ENCODE measurements around the gene RAI1.

The RAI1 gene

DNA sequence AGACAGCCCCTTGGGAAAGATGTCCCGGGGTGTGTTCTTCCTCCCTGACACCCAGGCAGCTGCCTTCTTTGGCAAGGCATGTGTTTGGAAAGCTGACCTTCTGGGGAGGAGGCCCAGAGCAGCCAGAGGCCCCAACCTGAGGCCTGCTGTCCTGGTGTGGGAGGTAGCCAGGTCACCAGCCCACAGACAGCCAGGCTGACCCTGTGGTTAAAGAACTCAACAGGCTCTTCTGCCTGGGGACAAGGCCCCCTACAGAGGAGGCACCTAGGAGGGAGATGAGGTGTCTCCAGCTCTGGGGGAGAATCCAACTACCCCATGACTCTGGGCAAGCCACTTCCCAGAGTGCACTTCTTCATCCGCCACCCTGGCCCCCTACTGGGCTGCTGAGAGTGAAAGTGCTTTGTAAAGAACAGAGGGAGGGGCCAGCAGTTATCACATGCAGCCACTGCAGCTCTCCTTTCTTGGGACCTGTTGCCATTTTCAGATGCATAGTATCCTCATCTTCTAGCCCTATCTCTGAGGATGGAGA is 168.7 kb downstream of the RAI1 start:
- no peak for DNase-seq

DNA sequence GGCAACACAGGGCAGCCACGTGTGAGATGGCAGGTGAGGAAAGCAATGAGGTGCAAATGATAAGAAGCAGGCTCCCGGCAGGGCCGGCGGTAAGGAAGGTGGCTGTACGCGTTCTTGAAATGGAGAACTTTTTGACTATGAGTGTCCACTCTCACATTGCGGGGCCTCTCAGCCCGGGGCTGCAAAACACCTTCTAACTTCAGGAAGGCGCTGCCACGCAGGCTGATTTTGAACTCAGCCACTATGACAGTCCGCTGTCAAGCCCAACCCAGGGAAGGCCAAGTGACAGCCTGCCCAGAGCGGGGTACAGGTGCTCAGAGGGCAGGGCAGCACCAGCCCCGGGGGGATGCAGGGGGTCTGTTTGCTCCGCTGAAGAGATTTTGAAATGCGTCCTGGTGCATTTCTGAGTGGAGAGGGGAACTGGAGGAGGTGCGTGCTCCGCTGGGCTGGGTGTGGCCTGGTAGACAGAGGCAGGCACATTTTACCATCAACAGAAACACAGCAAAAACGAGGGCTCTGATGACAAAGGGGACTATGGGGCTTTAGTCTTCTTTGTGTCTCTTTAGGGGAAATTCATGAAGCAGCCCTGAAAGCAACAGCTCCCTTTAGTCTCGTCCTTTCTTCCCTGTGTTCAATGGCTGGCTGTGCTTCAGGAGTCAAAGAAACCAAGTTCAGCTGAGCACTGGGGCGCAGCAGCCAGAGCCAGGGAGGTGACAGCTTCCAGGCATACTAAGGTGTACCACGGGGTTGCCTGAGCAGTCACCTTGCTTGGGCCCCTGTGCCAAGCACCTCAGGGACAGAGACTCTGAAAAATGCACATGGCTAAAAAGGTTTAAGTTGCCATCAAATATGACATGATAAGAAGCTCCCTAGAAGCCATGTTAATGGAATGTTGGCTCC is 170.1 kb downstream of the RAI1 start:
- no peak for DNase-seq

DNA sequence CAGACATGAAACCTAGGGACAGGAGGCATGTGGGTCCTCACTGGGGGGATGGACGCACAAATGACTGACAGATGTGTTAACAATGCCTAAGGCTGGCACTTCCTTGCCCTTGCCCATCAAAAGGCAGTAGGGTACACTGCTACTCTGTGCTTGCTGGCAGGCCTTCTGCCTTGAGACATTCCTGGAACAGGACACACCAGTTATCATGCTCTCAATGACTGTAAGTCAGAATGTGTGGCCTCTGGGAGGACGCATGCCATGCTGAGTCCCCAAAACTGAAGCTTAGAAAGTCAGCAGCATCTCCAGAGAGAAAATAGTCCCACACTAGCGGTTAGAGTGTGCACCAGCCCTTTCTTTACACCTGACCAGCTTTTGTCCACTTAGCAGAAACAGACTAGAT is 171.7 kb downstream of the RAI1 start:
- no peak for DNase-seq

DNA sequence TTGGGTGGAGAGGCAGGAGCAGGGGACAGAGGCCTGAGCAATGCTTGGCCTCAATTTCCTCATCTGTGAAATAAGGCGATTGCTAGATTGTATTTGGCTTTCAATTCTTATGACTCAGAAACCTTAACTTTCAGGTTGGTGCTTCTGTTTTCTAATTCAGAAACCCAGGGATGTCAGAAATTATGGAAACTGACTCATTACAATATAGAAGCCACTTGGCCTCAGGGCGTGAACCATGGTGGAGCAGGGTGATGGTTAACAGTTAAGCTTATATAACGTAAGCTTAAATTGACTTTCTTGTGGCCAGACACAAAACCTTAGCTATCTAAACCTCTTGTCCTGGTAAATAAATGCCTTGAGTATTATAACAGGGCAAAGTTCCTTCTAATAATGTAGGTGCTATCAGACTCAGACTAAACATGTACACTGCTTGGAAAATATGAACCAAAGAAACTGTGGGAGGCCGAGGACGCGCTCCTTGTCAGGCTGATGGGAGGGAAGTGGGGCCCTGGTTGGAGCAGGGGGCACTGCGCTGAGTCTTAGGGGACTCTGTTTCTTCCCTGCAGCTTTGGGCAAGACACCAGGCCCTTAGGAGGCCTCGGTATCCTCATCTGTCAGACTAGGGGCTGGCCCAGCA is 172.7 kb downstream of the RAI1 start:
- DNase-seq = no peak

DNA sequence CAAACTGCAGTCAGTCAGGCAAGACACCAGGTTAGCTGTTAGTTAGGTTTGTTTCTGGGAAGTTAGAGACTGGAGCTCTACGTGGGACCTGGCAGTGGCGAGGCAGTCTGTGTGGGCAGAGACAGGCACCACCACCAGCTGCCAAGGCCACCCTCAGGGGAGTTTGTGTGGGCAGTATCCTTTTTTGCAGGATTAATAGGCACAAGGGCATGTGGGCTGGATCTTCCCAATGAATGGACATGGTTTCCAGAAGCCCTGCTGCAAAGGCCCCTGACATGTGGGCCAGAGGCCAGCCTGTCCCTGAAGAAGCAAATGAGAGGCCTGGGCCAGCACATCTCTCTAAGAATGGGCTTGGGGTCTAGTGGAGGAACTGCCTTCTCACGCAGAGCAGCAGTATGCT is 174.7 kb downstream of the RAI1 start:
- no peak for DNase-seq

DNA sequence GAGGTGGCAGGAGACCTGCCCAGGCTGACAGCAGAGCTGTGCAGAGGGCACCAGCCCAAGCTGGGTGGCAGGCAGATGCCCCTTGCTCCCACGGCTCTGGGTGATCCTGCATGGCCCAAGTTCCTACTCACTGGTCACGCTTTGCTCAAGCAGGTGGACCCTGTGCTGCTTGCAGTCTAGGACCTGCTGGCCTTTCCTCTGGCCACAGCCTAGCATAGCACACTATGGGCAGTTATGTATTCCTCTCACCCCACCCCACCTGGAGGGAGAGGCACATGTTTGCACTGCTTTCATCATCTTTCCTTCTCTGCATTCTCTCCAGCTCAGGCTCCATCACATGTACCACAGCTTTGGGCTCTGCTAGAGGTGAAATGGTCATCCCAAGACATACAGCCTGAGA is 175.1 kb downstream of the RAI1 start:
- DNase-seq = no peak

DNA sequence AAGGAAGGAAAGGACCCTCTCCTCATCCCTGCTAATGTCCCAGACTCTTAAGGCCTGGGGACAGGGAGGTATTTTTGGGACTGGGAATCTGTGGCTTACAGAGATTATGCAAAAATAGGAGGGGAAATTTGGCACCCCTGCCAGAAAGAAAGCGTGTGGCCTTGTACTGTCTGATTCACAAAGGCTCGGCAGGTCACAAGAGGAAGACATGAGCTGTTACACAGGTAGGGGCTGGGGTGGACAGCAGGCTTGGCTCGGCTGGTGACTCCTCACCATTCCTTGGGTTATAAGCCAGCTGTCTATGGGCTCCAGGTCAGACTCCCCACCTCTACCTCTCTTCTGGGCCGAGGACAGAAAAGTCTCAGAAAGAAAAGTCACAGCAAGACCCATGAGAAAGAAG is 176.2 kb downstream of the RAI1 start:
- DNase-seq = no peak

DNA sequence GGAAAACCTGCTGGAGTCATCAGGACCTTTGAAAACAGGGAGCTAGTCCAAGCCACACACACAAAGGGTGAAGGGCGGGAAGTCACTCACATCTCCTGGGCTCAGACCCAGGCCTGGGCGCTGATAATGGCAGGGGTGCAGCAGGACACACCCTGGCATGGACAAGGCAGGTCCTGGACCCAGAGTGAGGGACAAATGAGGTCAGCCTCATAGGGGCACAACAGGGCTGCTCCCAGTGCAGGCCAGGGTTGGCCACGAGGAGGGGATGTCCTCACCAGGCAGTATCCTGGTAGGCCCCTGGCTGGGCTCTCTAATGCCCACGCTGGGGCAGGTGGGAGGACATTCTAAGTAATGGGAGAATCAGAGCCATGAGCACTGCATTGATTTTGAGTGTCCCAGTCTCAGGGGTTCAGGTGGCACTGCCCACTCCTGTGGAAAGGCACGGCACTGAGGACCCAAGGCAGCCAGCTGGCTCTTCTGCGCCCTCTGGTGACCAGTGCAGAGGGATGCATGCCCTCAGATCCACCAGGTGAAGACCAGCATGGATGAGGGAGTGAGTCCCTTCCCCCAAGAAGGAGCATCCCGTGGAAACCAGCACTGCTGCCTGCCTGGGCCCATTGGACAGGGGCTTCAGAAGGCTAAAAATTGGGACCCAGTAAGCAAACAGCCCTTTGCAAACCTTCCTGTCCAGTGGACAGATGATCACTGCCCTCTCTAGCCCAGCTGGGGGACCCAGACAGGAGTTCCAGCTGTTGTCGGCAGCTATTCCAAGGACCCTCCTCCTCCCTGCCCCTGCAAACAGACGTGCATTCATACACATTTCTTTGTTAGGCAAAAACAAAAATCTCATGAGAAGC is 178.9 kb downstream of the RAI1 start:
- DNase-seq = no peak

DNA sequence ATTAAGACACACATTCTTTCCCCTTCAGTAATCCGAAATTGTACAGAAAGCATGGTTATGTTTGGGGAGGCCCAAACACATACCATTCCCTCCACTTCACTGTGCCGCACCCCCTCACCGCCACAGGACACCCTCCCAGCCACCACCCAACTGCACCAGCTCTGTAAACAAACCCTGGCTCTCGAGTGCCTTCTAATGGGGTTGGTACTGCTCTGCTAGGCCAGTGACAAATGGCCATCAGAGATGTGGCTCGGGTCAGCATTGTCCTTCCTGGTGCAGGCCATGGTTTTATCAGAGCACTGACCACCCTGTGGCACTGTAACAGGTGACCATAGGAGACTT is 179.5 kb downstream of the RAI1 start:
- no peak for DNase-seq
